Ishikawa (cell line): ENCODE data around the gene SLC1A2.

Experiments
- CEBPB ChIP-seq: IDR thresholded peaks from 2 replicates; pipeline ENCODE4 v1.6.1; 2012
- EP300 ChIP-seq: IDR thresholded peaks from 2 replicates; pipeline ENCODE4 v1.6.1; 2012; ENCODE audit warnings: borderline replicate concordance
- FOXM1 ChIP-seq: IDR thresholded peaks from 2 replicates; pipeline ENCODE4 v1.6.1; 2012; ENCODE audit warnings: low read depth, borderline replicate concordance
- NFIC ChIP-seq: IDR thresholded peaks from 2 replicates; pipeline ENCODE4 v1.6.1; 2012
- RAD21 ChIP-seq: IDR thresholded peaks from 2 replicates; pipeline ENCODE4 v1.6.1; 2012; ENCODE audit warnings: low read depth
- REST ChIP-seq: IDR thresholded peaks from 2 replicates; pipeline ENCODE4 v1.6.1; 2012; ENCODE audit warnings: low read depth, mild to moderate bottlenecking
- TAF1 ChIP-seq: IDR thresholded peaks from 2 replicates; pipeline ENCODE4 v1.6.1; 2012; ENCODE audit warnings: low read depth, mild to moderate bottlenecking
- TEAD4 ChIP-seq: IDR thresholded peaks from 2 replicates; pipeline ENCODE4 v1.6.1; 2012
- USF1 ChIP-seq: IDR thresholded peaks from 2 replicates; pipeline ENCODE4 v1.6.1; 2012
- YY1 ChIP-seq: IDR thresholded peaks from 2 replicates; pipeline ENCODE4 v1.6.1; 2012; ENCODE audit warnings: low read depth
- ZBTB7A ChIP-seq: IDR thresholded peaks from 2 replicates; pipeline ENCODE4 v1.6.1; 2012; ENCODE audit warnings: low read depth

- TF ChIP-seq EP300, result no peak
- no peak for TF ChIP-seq TAF1
- TF ChIP-seq TEAD4, result no peak
- TF ChIP-seq REST, result no peak
- no peak for TF ChIP-seq ZBTB7A
- TF ChIP-seq CEBPB, result no peak
- TF ChIP-seq YY1, result no peak
- TF ChIP-seq NFIC, result no peak
- no peak for TF ChIP-seq USF1
- TF ChIP-seq RAD21, result no peak
- TF ChIP-seq FOXM1, result no peak
Measured at GRCh38 chr11:35295751-35296150, 123.6 kb downstream of the SLC1A2 start.
